CD4-positive, CD25-positive, alpha-beta regulatory T cell (primary cell): Measurements from ENCODE around the gene BCL2A1. TPM values are rescaled to one million over a fixed set of nuclear protein-coding genes. Genes with fewer than 3 reads are reported as not detected.
"Not testable (repeated sequence)": the region's sequence is repeated elsewhere in the genome, so short reads cannot be mapped to it uniquely, and the experiment has no call there.

Experiments
- ATAC-seq, 2 donors: fragments of 150-1000 bp; cut with Tn5 transposase; one replicate each; pipeline ENCODE4 v1.10.0; 2021; ENCODE audit warnings: low read depth in 2 of 2, moderate number of reproducible peaks in 2 of 2, moderate library complexity in 1 of 2
- DNase-seq, 3 donors: peaks; one replicate each; pipeline versions ENCODE4 v3.0.0 to v3.0.0-alpha.2; 2012 to 2022; ENCODE audit warnings: mixed read lengths in 1 of 3
- H3K27ac ChIP-seq: one replicate; pipeline ENCODE4 v1.7.0; 2013; ENCODE audit warnings: mild to moderate bottlenecking, low read length; ENCODE audit not compliant: insufficient read depth, poor library complexity, severe bottlenecking
- H3K27me3 ChIP-seq: one replicate; pipeline ENCODE4 v1.7.0; 2013; ENCODE audit warnings: low read length; ENCODE audit not compliant: control insufficient read depth, insufficient read depth
- H3K36me3 ChIP-seq: one replicate; pipeline ENCODE4 v1.7.0; 2013; ENCODE audit warnings: mild to moderate bottlenecking, low read length, moderate library complexity; ENCODE audit not compliant: control insufficient read depth, insufficient read depth
- H3K4me1 ChIP-seq: 2 replicates; pipeline ENCODE4 v1.7.0; 2013; ENCODE audit warnings: mild to moderate bottlenecking, low read length; ENCODE audit not compliant: insufficient read depth, control insufficient read depth, poor library complexity, severe bottlenecking
- H3K4me3 ChIP-seq: one replicate; pipeline ENCODE4 v1.7.0; 2013; ENCODE audit warnings: low read depth, mild to moderate bottlenecking, low read length, moderate library complexity
- H3K9me3 ChIP-seq, 2 experiments: 1 replicate in 1 of 2; 2 replicates in 1 of 2; pipeline ENCODE4 v1.7.0; 2013; ENCODE audit warnings: low read length in 2 of 2, mild to moderate bottlenecking in 1 of 2, moderate library complexity in 1 of 2; ENCODE audit not compliant: control insufficient read depth in 2 of 2
- H3K27ac Mint-ChIP-seq, 3 donors: one replicate each; pipeline ENCODE4 v1.8.0; 2020 to 2022; ENCODE audit warnings: mild to moderate bottlenecking in 3 of 3, mixed read lengths in 3 of 3, moderate library complexity in 2 of 3
- H3K27me3 Mint-ChIP-seq: one replicate; pipeline ENCODE4 v1.8.0; 2022; ENCODE audit warnings: mild to moderate bottlenecking, mixed read lengths
- H3K36me3 Mint-ChIP-seq: one replicate; pipeline ENCODE4 v1.8.0; 2020; ENCODE audit warnings: mixed read lengths
- H3K4me1 Mint-ChIP-seq, 4 donors: one replicate each; pipeline ENCODE4 v1.8.0; 2020 to 2022; ENCODE audit warnings: mixed read lengths in 4 of 4, mild to moderate bottlenecking in 1 of 4
- H3K4me3 Mint-ChIP-seq, 4 donors: one replicate each; pipeline ENCODE4 v1.8.0; 2020 to 2022; ENCODE audit warnings: mild to moderate bottlenecking in 4 of 4, mixed read lengths in 4 of 4, moderate library complexity in 3 of 4
- H3K9me3 Mint-ChIP-seq, 7 donors: one replicate each; pipeline ENCODE4 v1.8.0; 2020 to 2022; ENCODE audit warnings: mixed read lengths in 7 of 7, mild to moderate bottlenecking in 3 of 7, moderate library complexity in 2 of 7
- polyA plus RNA-seq, 4 donors: library from polyadenylated mRNA; unstranded; fragments of 300-500 nt; fragmentation: Illumina TruSeq; gene quantifications; one replicate each; pipeline ENCODE4 v1.2.3, GENCODE V29; 2021
- total RNA-seq: library from RNA; stranded (reverse); gene quantifications from one replicate; pipeline ENCODE4 v1.2.3, GENCODE V29; 2022

BCL2A1 gene
- total and polyA plus RNA-seq, 5 donors from 2014 or later: 12.3 to 25.4 (median 14.9) TPM

DNA sequence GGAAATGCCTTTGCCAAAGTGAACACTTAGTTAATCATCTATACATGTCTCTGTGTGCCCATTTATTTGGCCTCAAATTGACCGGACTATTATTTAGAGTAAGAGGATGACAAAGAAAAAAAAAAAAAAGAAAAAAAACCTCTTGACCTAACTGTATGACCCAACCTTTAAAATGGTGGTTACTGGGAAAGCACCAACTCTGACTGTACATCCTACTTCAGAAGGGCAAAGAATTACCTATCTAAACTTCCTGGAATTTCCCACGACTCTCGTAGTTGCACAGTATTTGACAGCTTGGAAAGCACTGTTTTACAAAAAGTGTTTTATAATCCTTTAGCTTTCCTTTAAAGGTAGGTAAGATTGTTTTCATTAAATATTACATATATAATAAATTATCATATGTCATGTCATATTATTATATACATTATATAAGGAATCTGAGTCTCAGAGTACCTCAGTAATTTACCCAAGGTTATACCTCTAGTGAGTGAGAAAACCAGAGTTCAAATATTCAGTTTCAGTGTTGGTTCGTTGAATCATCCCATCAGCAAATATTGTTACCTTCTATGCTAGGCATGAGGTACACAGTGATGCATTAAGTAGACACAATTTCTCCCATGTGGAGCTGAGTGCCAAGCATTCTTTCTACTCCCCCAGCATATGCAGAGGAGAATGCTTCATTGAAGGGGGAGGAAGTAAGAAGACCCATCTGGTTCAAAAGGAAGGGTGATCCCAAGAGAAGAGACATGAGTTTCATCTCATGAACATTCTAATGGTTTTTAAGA, 5.0 kb downstream of the BCL2A1 start:
- Mint-ChIP-seq H3K36me3 (peaks cover 12% of the 10 kb centered on the region), H3K9me3 (peaks cover 0 to 2% (median 0%) of the 10 kb centered on the region in 7 donors), H3K4me3 (peak overlapping the region; percentile 54 to 89 (median 83)), H3K27ac (peak overlapping the region; percentile 90 to 93 (median 91)), H3K4me1 (peaks cover 23 to 59% (median 44%) of the 10 kb centered on the region in 4 donors), H3K27me3 (no peaks in the 10 kb centered on the region)
- Histone ChIP-seq H3K4me1 (peaks cover 41% of the 10 kb centered on the region), H3K27ac (peak overlapping the region; percentile 69), H3K9me3 (no peaks in the 10 kb centered on the region), H3K4me3 (peak overlapping the region; percentile 62), H3K36me3 (no peaks in the 10 kb centered on the region), H3K27me3 (no peaks in the 10 kb centered on the region)
- no peak for DNase-seq
- ATAC-seq: no peak

- H3K9me3 ChIP-seq: no peaks in the 10 kb centered on the region
- H3K4me3 ChIP-seq: no peak overlapping the region
- Mint-ChIP-seq H3K27me3 (no peaks in the 10 kb centered on the region), H3K9me3 (peaks cover 0 to 2% (median 0%) of the 10 kb centered on the region in 7 donors), H3K4me3 (peak overlapping the region in 1 of 4 donors; percentile 45), H3K4me1 (peaks cover 15 to 53% (median 39%) of the 10 kb centered on the region in 4 donors), H3K36me3 (peaks cover 15% of the 10 kb centered on the region), H3K27ac (peak overlapping the region; percentile 12 to 80 (median 67))
- DNase-seq (no peak), ATAC-seq (no peak)
- H3K27ac ChIP-seq: no peak overlapping the region
- H3K27me3 ChIP-seq: no peaks in the 10 kb centered on the region
- H3K4me1 ChIP-seq: peaks cover 29% of the 10 kb centered on the region
- H3K36me3 ChIP-seq: no peaks in the 10 kb centered on the region
These were observed 6.7 kb downstream of the BCL2A1 start for GRCh38 chr15:79964232-79964805.

DNA sequence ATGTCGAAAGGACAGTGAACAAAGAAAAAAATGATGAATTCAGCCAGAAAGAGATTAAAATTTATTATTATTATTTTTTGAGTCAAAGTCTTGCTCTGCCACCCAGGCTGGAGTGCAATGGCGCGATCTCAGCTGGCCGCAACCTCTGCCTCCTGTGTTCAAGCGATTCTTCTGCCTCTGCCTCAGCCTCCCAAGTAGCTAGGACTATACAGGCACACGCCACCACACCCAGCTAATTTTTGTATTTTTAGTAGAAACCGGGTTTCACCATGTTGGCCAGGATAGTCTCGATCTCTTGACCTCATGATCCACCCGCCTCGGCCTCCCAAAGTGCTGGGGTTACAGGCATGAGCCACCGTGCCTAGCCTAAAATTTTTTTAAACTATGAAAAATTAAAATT, 8.1 kb downstream of the BCL2A1 start:
- not testable (repeated sequence) for ATAC-seq, H3K27me3 ChIP-seq, H3K27me3 Mint-ChIP-seq, H3K4me3 Mint-ChIP-seq, DNase-seq, H3K9me3 Mint-ChIP-seq, H3K4me3 ChIP-seq, H3K27ac ChIP-seq, H3K36me3 ChIP-seq, H3K9me3 ChIP-seq
- Mint-ChIP-seq H3K4me1 (peaks cover 10 to 41% (median 32%) of the 10 kb centered on the region in 4 donors), H3K36me3 (peaks cover 15% of the 10 kb centered on the region), H3K27ac (peak overlapping the region in 1 of 3 donors; percentile 20)
- H3K4me1 ChIP-seq: peaks cover 20% of the 10 kb centered on the region

DNA sequence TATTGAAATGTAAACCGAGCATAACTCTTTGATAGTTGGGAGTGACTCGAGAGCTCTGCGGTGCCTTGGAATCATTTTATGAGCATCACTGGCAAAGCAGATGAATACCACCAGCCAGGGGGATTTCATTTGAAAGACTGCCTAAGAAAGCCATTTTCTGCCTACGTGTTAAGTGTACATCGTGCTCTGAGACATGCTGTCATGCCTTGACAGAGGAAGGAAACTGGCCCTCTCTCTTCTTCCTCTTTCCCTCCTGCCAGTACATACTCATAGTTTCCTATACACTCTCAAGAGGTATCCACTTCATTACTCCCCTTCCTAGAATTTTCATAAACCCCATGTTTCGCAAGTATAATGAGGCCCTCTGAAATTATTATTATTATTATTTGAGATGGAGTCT, 8.8 kb downstream of the BCL2A1 start:
- Histone ChIP-seq H3K27ac (no peak overlapping the region), H3K4me3 (no peak overlapping the region), H3K9me3 (no peaks in the 10 kb centered on the region), H3K27me3 (no peaks in the 10 kb centered on the region), H3K36me3 (no peaks in the 10 kb centered on the region), H3K4me1 (peaks cover 12% of the 10 kb centered on the region)
- ATAC-seq (peak; percentile 31 to 42), DNase-seq (no peak)
- Mint-ChIP-seq H3K9me3 (peaks cover 0 to 2% (median 0%) of the 10 kb centered on the region in 7 donors), H3K27me3 (no peaks in the 10 kb centered on the region), H3K4me1 (peaks cover 9 to 33% (median 26%) of the 10 kb centered on the region in 4 donors), H3K4me3 (no peak overlapping the region), H3K36me3 (peaks cover 15% of the 10 kb centered on the region), H3K27ac (peak overlapping the region in 1 of 3 donors; percentile 20)

- ATAC-seq: no peak
- Mint-ChIP-seq H3K9me3 (no peaks in the 10 kb centered on the region), H3K4me3 (no peak overlapping the region), H3K36me3 (peaks cover 15% of the 10 kb centered on the region), H3K27me3 (no peaks in the 10 kb centered on the region), H3K4me1 (peaks cover 6 to 22% (median 14%) of the 10 kb centered on the region in 4 donors), H3K27ac (peak overlapping the region in 1 of 3 donors; percentile 37)
- Histone ChIP-seq H3K27me3 (no peaks in the 10 kb centered on the region), H3K9me3 (no peaks in the 10 kb centered on the region), H3K27ac (no peak overlapping the region), H3K36me3 (no peaks in the 10 kb centered on the region), H3K4me3 (no peak overlapping the region), H3K4me1 (no peaks in the 10 kb centered on the region)
- DNase-seq: no peak
These were observed 10.3 kb downstream of the BCL2A1 start for GRCh38 chr15:79960502-79961212.

- no peak for DNase-seq
- no peak for ATAC-seq
- Histone ChIP-seq H3K36me3 (no peaks in the 10 kb centered on the region), H3K4me3 (no peak overlapping the region), H3K27ac (no peak overlapping the region), H3K9me3 (no peaks in the 10 kb centered on the region), H3K4me1 (peaks cover 12% of the 10 kb centered on the region), H3K27me3 (no peaks in the 10 kb centered on the region)
- Mint-ChIP-seq H3K27me3 (no peaks in the 10 kb centered on the region), H3K4me3 (no peak overlapping the region), H3K27ac (no peak overlapping the region), H3K9me3 (no peaks in the 10 kb centered on the region), H3K36me3 (peaks cover 7% of the 10 kb centered on the region), H3K4me1 (peaks cover 11 to 31% (median 19%) of the 10 kb centered on the region in 4 donors)
These were observed 13.3 kb downstream of the BCL2A1 start for GRCh38 chr15:79957741-79958140.

DNA sequence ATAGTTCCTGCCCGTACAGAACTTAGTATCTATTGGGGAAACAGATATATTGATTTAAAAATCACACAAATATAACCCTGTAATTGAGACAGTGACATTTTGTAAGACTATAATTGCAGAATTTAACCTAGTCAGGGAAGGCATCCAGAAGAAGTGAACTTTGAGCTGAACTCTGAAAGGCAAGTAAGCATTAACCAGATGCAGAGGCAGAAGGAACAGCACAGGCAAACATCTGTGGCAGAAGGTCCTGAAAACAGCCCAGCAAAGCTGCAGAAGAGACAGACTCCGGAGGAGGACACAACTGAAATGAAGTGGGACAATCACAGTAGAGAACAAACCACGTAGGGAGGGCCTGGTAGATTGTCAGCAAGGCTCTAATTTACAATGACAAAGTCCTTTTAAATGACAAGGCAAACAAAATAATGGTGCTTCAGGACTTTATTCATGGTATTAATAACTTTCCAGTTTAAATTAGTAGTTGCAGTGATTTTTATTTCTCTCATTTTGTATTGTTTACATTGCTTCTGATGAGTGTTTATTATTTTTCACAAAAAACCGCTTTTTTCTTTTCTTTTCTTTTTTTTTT, 14.5 kb downstream of the BCL2A1 start:
- H3K4me1 Mint-ChIP-seq: peaks cover 11 to 23% (median 18%) of the 10 kb centered on the region in 4 donors
- Histone ChIP-seq H3K9me3 (no peaks in the 10 kb centered on the region), H3K36me3 (no peaks in the 10 kb centered on the region), H3K27ac (no peak overlapping the region), H3K4me1 (peaks cover 12% of the 10 kb centered on the region), H3K4me3 (no peak overlapping the region), H3K27me3 (no peaks in the 10 kb centered on the region)
- H3K27ac Mint-ChIP-seq: peak overlapping the region in 2 of 3 donors; percentile 10 to 42
- no peaks in the 10 kb centered on the region for H3K27me3 Mint-ChIP-seq
- no peak for ATAC-seq
- H3K36me3 Mint-ChIP-seq: peaks cover 3% of the 10 kb centered on the region
- H3K9me3 Mint-ChIP-seq: no peaks in the 10 kb centered on the region
- no peak overlapping the region for H3K4me3 Mint-ChIP-seq
- DNase-seq: no peak
